ENCODE data around the gene NUTM2A.
"Not testable (repeated sequence)": the region's sequence is repeated elsewhere in the genome, so short reads cannot be mapped to it uniquely, and the experiment has no call there.

Gene NUTM2A

GRCh38 chr10:87204801-87205200, 20.4 kb upstream of the NUTM2A start:
- 0% methylated on average over 1 of the region's 4 CpGs for WGBS (ENCODE audit: insufficient coverage)
- peak in 1 of 3 donors; percentile 37 for DNase-seq
- H3K9me3 ChIP-seq (ENCODE audit: control extremely low read depth in 1 of 5, control insufficient read depth in 4 of 5, insufficient read depth in 2 of 5, low read depth in 1 of 5, low read length in 4 of 5); H3K27ac ChIP-seq (ENCODE audit: insufficient read depth in 1 of 2, low read depth in 1 of 2, low read length in 2 of 2, poor library complexity in 1 of 2, severe bottlenecking in 2 of 2); H3K27me3 ChIP-seq (replicated peaks in 2 of 5; ENCODE audit: control insufficient read depth in 4 of 5, insufficient read depth in 5 of 5, low read length in 4 of 5); POLR2A ChIA-PET; H3K4me1 ChIP-seq (ENCODE audit: control extremely low read depth in 1 of 4, control insufficient read depth in 4 of 4, insufficient read depth in 4 of 4, low read length in 3 of 4); H3K36me3 ChIP-seq (ENCODE audit: control insufficient read depth in 4 of 4, insufficient read depth in 4 of 4, low read length in 3 of 4); CTCF ChIA-PET: not testable (repeated sequence)
- H3K4me3 ChIP-seq (ENCODE audit: control insufficient read depth in 1 of 7, extremely low read depth in 1 of 7, insufficient read depth in 4 of 7, low read depth in 2 of 7, low read length in 6 of 7) = peak overlapping the region in 1 of 7 experiments; percentile 48

- POLR2A ChIA-PET; H3K4me1 ChIP-seq (ENCODE audit: control extremely low read depth in 1 of 4, control insufficient read depth in 4 of 4, insufficient read depth in 4 of 4, low read length in 3 of 4); H3K27ac ChIP-seq (ENCODE audit: insufficient read depth in 1 of 2, low read depth in 1 of 2, low read length in 2 of 2, poor library complexity in 1 of 2, severe bottlenecking in 2 of 2); H3K27me3 ChIP-seq (replicated peaks in 2 of 5; ENCODE audit: control insufficient read depth in 4 of 5, insufficient read depth in 5 of 5, low read length in 4 of 5); H3K36me3 ChIP-seq (ENCODE audit: control insufficient read depth in 4 of 4, insufficient read depth in 4 of 4, low read length in 3 of 4); H3K4me3 ChIP-seq (ENCODE audit: control insufficient read depth in 1 of 7, extremely low read depth in 1 of 7, insufficient read depth in 4 of 7, low read depth in 2 of 7, low read length in 6 of 7); H3K9me3 ChIP-seq (ENCODE audit: control extremely low read depth in 1 of 5, control insufficient read depth in 4 of 5, insufficient read depth in 2 of 5, low read depth in 1 of 5, low read length in 4 of 5); CTCF ChIA-PET; DNase-seq: not testable (repeated sequence)
- WGBS (ENCODE audit: insufficient coverage) = 100% methylated on average over 4 of the region's 4 CpGs
Measured at GRCh38 chr10:87206922-87207321, 18.3 kb upstream of the NUTM2A start.

- peaks cover 0 to 17% (median 3%) of the 10 kb centered on the region in 4 experiments for H3K4me1 ChIP-seq (ENCODE audit: control extremely low read depth in 1 of 4, control insufficient read depth in 4 of 4, insufficient read depth in 4 of 4, low read length in 3 of 4)
- DNase-seq; H3K4me3 ChIP-seq (ENCODE audit: control insufficient read depth in 1 of 7, extremely low read depth in 1 of 7, insufficient read depth in 4 of 7, low read depth in 2 of 7, low read length in 6 of 7); H3K36me3 ChIP-seq (ENCODE audit: control insufficient read depth in 4 of 4, insufficient read depth in 4 of 4, low read length in 3 of 4); CTCF ChIA-PET; H3K27me3 ChIP-seq (replicated peaks in 2 of 5; ENCODE audit: control insufficient read depth in 4 of 5, insufficient read depth in 5 of 5, low read length in 4 of 5); H3K9me3 ChIP-seq (ENCODE audit: control extremely low read depth in 1 of 5, control insufficient read depth in 4 of 5, insufficient read depth in 2 of 5, low read depth in 1 of 5, low read length in 4 of 5); H3K27ac ChIP-seq (ENCODE audit: insufficient read depth in 1 of 2, low read depth in 1 of 2, low read length in 2 of 2, poor library complexity in 1 of 2, severe bottlenecking in 2 of 2); POLR2A ChIA-PET: not testable (repeated sequence)
- 100% methylated on average over 1 of the region's 5 CpGs for WGBS (ENCODE audit: insufficient coverage)
Measured at GRCh38 chr10:87210309-87210708, 14.9 kb upstream of the NUTM2A start.

- POLR2A ChIA-PET, CTCF ChIA-PET: not testable (repeated sequence)
- no CpG with 5 or more reads among the region's 2 CpGs for WGBS (ENCODE audit: insufficient coverage)
Measured at GRCh38 chr10:87211848-87212247, 13.4 kb upstream of the NUTM2A start.

GRCh38 chr10:87213150-87213765, 12.0 kb upstream of the NUTM2A start:
- peak in 2 of 3 donors; percentile 9 to 24 for DNase-seq
- peaks cover 0 to 28% (median 12%) of the 10 kb centered on the region in 4 experiments for H3K4me1 ChIP-seq (ENCODE audit: control extremely low read depth in 1 of 4, control insufficient read depth in 4 of 4, insufficient read depth in 4 of 4, low read length in 3 of 4)
- H3K27ac ChIP-seq (ENCODE audit: insufficient read depth in 1 of 2, low read depth in 1 of 2, low read length in 2 of 2, poor library complexity in 1 of 2, severe bottlenecking in 2 of 2); H3K4me3 ChIP-seq (ENCODE audit: control insufficient read depth in 1 of 7, extremely low read depth in 1 of 7, insufficient read depth in 4 of 7, low read depth in 2 of 7, low read length in 6 of 7); CTCF ChIA-PET; POLR2A ChIA-PET; H3K27me3 ChIP-seq (replicated peaks in 2 of 5; ENCODE audit: control insufficient read depth in 4 of 5, insufficient read depth in 5 of 5, low read length in 4 of 5); H3K36me3 ChIP-seq (ENCODE audit: control insufficient read depth in 4 of 4, insufficient read depth in 4 of 4, low read length in 3 of 4); H3K9me3 ChIP-seq (ENCODE audit: control extremely low read depth in 1 of 5, control insufficient read depth in 4 of 5, insufficient read depth in 2 of 5, low read depth in 1 of 5, low read length in 4 of 5): not testable (repeated sequence)
- no CpG with 5 or more reads among the region's 8 CpGs for WGBS (ENCODE audit: insufficient coverage)

More at GRCh38 chr10:87211848-87212247, 13.4 kb upstream of the NUTM2A start:
- H3K4me3 ChIP-seq (ENCODE audit: control insufficient read depth in 1 of 7, extremely low read depth in 1 of 7, insufficient read depth in 4 of 7, low read depth in 2 of 7, low read length in 6 of 7); H3K27ac ChIP-seq (ENCODE audit: insufficient read depth in 1 of 2, low read depth in 1 of 2, low read length in 2 of 2, poor library complexity in 1 of 2, severe bottlenecking in 2 of 2); H3K36me3 ChIP-seq (ENCODE audit: control insufficient read depth in 4 of 4, insufficient read depth in 4 of 4, low read length in 3 of 4); DNase-seq; H3K27me3 ChIP-seq (replicated peaks in 2 of 5; ENCODE audit: control insufficient read depth in 4 of 5, insufficient read depth in 5 of 5, low read length in 4 of 5); H3K9me3 ChIP-seq (ENCODE audit: control extremely low read depth in 1 of 5, control insufficient read depth in 4 of 5, insufficient read depth in 2 of 5, low read depth in 1 of 5, low read length in 4 of 5): not testable (repeated sequence)
- peaks cover 0 to 28% (median 12%) of the 10 kb centered on the region in 4 experiments for H3K4me1 ChIP-seq (ENCODE audit: control extremely low read depth in 1 of 4, control insufficient read depth in 4 of 4, insufficient read depth in 4 of 4, low read length in 3 of 4)

GRCh38 chr10:87213806-87214205, 11.4 kb upstream of the NUTM2A start:
- POLR2A ChIA-PET; H3K36me3 ChIP-seq (ENCODE audit: control insufficient read depth in 4 of 4, insufficient read depth in 4 of 4, low read length in 3 of 4); H3K4me3 ChIP-seq (ENCODE audit: control insufficient read depth in 1 of 7, extremely low read depth in 1 of 7, insufficient read depth in 4 of 7, low read depth in 2 of 7, low read length in 6 of 7); H3K27me3 ChIP-seq (replicated peaks in 2 of 5; ENCODE audit: control insufficient read depth in 4 of 5, insufficient read depth in 5 of 5, low read length in 4 of 5); CTCF ChIA-PET; DNase-seq; H3K27ac ChIP-seq (ENCODE audit: insufficient read depth in 1 of 2, low read depth in 1 of 2, low read length in 2 of 2, poor library complexity in 1 of 2, severe bottlenecking in 2 of 2); H3K9me3 ChIP-seq (ENCODE audit: control extremely low read depth in 1 of 5, control insufficient read depth in 4 of 5, insufficient read depth in 2 of 5, low read depth in 1 of 5, low read length in 4 of 5): not testable (repeated sequence)
- WGBS (ENCODE audit: insufficient coverage) = 100% methylated on average over 1 of the region's 21 CpGs
- peaks cover 0 to 28% (median 12%) of the 10 kb centered on the region in 4 experiments for H3K4me1 ChIP-seq (ENCODE audit: control extremely low read depth in 1 of 4, control insufficient read depth in 4 of 4, insufficient read depth in 4 of 4, low read length in 3 of 4)

GRCh38 chr10:87216120-87216519, 9.1 kb upstream of the NUTM2A start:
- DNase-seq = peak in 2 of 3 donors; percentile 19 to 23
- WGBS (ENCODE audit: insufficient coverage) = no CpG with 5 or more reads among the region's 11 CpGs
- POLR2A ChIA-PET; CTCF ChIA-PET; H3K36me3 ChIP-seq (ENCODE audit: control insufficient read depth in 4 of 4, insufficient read depth in 4 of 4, low read length in 3 of 4); H3K27ac ChIP-seq (ENCODE audit: insufficient read depth in 1 of 2, low read depth in 1 of 2, low read length in 2 of 2, poor library complexity in 1 of 2, severe bottlenecking in 2 of 2); H3K27me3 ChIP-seq (replicated peaks in 2 of 5; ENCODE audit: control insufficient read depth in 4 of 5, insufficient read depth in 5 of 5, low read length in 4 of 5); H3K4me3 ChIP-seq (ENCODE audit: control insufficient read depth in 1 of 7, extremely low read depth in 1 of 7, insufficient read depth in 4 of 7, low read depth in 2 of 7, low read length in 6 of 7); H3K9me3 ChIP-seq (ENCODE audit: control extremely low read depth in 1 of 5, control insufficient read depth in 4 of 5, insufficient read depth in 2 of 5, low read depth in 1 of 5, low read length in 4 of 5): not testable (repeated sequence)
- peaks cover 0 to 28% (median 12%) of the 10 kb centered on the region in 4 experiments for H3K4me1 ChIP-seq (ENCODE audit: control extremely low read depth in 1 of 4, control insufficient read depth in 4 of 4, insufficient read depth in 4 of 4, low read length in 3 of 4)
